ENCODE measurements around the gene TRMT11. TPM values are rescaled to one million over a fixed set of nuclear protein-coding genes. Genes with fewer than 3 reads are reported as not detected.

The TRMT11 gene
- polyA plus RNA-seq, 1 donor (not counting 4 experiments of a cell fraction or from before 2014, with no cell fraction given), result 23.0 TPM

DNA sequence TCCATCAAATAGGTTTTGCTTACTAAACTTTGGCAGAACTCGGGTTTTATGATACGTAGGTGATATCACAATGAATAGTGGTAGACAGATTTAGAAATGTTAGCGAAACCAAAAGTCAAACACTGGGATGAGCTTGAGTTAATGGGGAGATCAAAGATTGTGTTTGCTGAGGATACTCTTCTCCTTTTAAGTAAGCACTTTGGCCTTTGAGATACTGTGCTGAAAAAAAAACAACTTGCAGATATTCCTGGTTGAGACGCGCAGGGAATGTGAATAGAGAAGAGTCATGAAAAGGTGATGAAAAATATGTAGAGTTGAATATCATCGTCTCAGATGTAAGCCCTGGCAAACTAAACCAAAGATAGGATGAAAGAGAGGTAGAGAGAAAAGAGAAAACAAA, 48.3 kb downstream of the TRMT11 start:
- Histone ChIP-seq H2AFZ (ENCODE audit: control insufficient read depth, low read length) (no peak overlapping the region), H3K9me3 (ENCODE audit: control insufficient read depth, low read depth, low read length) (no peaks in the 10 kb centered on the region), H3K4me3 (ENCODE audit: control insufficient read depth in 2 of 3, extremely low read depth in 1 of 3, insufficient read depth in 2 of 3, low read depth in 1 of 3, low read length in 3 of 3) (no peak overlapping the region), H3K27me3 (ENCODE audit: control insufficient read depth, extremely low read depth, insufficient read depth, low read length) (no peaks in the 10 kb centered on the region), H3K9me1 (ENCODE audit: control insufficient read depth, extremely low read depth, insufficient read depth, low read length) (no peaks in the 10 kb centered on the region), H3K27ac (ENCODE audit: control insufficient read depth, insufficient read depth, low read length) (no peak overlapping the region), H4K20me1 (ENCODE audit: control insufficient read depth, extremely low read depth, insufficient read depth, low read length) (no peaks in the 10 kb centered on the region), H3K79me2 (ENCODE audit: control insufficient read depth, insufficient read depth, low read length) (no peaks in the 10 kb centered on the region), H3K36me3 (ENCODE audit: control insufficient read depth in 2 of 2, extremely low read depth in 1 of 2, insufficient read depth in 2 of 2, low read length in 2 of 2) (peaks cover 0 to 5% of the 10 kb centered on the region in 2 experiments), H3K9ac (ENCODE audit: control insufficient read depth, extremely low read depth, insufficient read depth, low read length) (no peak overlapping the region), H3K4me1 (ENCODE audit: control insufficient read depth, extremely low read depth, insufficient read depth, low read length) (peaks cover 5% of the 10 kb centered on the region), H3K4me2 (ENCODE audit: control insufficient read depth, extremely low read depth, insufficient read depth, low read depth, low read length) (no peak overlapping the region)
- DNase-seq (ENCODE audit: low read depth, low spot score) (no peak), FAIRE-seq (no peak)
- dilution Hi-C loops (cut with MboI; ENCODE audit: extremely low pct_ligation_motif_present, low sequenced_read_pairs), result no loop called here
- TF ChIP-seq, protein P1, sequence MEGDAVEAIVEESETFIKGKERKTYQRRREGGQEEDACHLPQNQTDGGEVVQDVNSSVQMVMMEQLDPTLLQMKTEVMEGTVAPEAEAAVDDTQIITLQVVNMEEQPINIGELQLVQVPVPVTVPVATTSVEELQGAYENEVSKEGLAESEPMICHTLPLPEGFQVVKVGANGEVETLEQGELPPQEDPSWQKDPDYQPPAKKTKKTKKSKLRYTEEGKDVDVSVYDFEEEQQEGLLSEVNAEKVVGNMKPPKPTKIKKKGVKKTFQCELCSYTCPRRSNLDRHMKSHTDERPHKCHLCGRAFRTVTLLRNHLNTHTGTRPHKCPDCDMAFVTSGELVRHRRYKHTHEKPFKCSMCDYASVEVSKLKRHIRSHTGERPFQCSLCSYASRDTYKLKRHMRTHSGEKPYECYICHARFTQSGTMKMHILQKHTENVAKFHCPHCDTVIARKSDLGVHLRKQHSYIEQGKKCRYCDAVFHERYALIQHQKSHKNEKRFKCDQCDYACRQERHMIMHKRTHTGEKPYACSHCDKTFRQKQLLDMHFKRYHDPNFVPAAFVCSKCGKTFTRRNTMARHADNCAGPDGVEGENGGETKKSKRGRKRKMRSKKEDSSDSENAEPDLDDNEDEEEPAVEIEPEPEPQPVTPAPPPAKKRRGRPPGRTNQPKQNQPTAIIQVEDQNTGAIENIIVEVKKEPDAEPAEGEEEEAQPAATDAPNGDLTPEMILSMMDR (optimal IDR thresholded peaks at IDR 0.05 in 1 of 3, IDR thresholded peaks at IDR 0.05 in 1 of 3, conservative IDR thresholded peaks at IDR 0.05 in 1 of 3; ENCODE audit: extremely low read depth in 1 of 3, insufficient read depth in 2 of 3, low read length in 3 of 3), result no peak
- no peak for TF ChIP-seq EZH2 (IDR thresholded peaks at IDR 0.05; ENCODE audit: low read length)

DNA sequence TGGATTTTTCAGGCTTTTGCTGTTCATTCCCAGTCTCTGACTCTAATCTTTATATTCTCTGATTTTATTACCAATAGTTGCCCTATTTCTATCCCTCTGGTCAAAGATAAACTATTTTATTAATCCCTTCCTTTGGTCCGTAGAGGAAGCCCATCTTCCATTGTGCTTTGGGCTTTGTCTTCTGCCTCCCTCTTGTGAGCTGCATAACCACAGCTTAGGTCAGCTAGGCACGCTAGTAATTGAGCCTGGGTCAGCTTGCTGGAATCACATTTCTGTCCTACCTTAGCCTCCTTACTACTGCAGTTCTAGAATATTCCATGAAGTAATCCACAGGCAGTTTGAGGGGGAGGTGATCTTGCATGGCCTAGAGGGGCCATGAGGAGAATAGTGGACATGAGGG, 49.4 kb downstream of the TRMT11 start:
- dilution Hi-C loops (cut with MboI; ENCODE audit: extremely low pct_ligation_motif_present, low sequenced_read_pairs), result no loop called here
- Histone ChIP-seq H3K27ac (ENCODE audit: control insufficient read depth, insufficient read depth, low read length) (no peak overlapping the region), H3K9ac (ENCODE audit: control insufficient read depth, extremely low read depth, insufficient read depth, low read length) (no peak overlapping the region), H4K20me1 (ENCODE audit: control insufficient read depth, extremely low read depth, insufficient read depth, low read length) (no peaks in the 10 kb centered on the region), H3K79me2 (ENCODE audit: control insufficient read depth, insufficient read depth, low read length) (no peaks in the 10 kb centered on the region), H3K9me3 (ENCODE audit: control insufficient read depth, low read depth, low read length) (no peaks in the 10 kb centered on the region), H3K4me2 (ENCODE audit: control insufficient read depth, extremely low read depth, insufficient read depth, low read depth, low read length) (no peak overlapping the region), H3K9me1 (ENCODE audit: control insufficient read depth, extremely low read depth, insufficient read depth, low read length) (no peaks in the 10 kb centered on the region), H2AFZ (ENCODE audit: control insufficient read depth, low read length) (no peak overlapping the region), H3K36me3 (ENCODE audit: control insufficient read depth in 2 of 2, extremely low read depth in 1 of 2, insufficient read depth in 2 of 2, low read length in 2 of 2) (peaks cover 0 to 5% of the 10 kb centered on the region in 2 experiments), H3K4me1 (ENCODE audit: control insufficient read depth, extremely low read depth, insufficient read depth, low read length) (peaks cover 9% of the 10 kb centered on the region), H3K4me3 (ENCODE audit: control insufficient read depth in 2 of 3, extremely low read depth in 1 of 3, insufficient read depth in 2 of 3, low read depth in 1 of 3, low read length in 3 of 3) (no peak overlapping the region), H3K27me3 (ENCODE audit: control insufficient read depth, extremely low read depth, insufficient read depth, low read length) (no peaks in the 10 kb centered on the region)
- FAIRE-seq (no peak), DNase-seq (ENCODE audit: low read depth, low spot score) (no peak)
- TF ChIP-seq, protein P1 (optimal IDR thresholded peaks at IDR 0.05 in 1 of 3, IDR thresholded peaks at IDR 0.05 in 1 of 3, conservative IDR thresholded peaks at IDR 0.05 in 1 of 3; ENCODE audit: extremely low read depth in 1 of 3, insufficient read depth in 2 of 3, low read length in 3 of 3), result no peak
- TF ChIP-seq EZH2 (IDR thresholded peaks at IDR 0.05; ENCODE audit: low read length), result no peak
